GM23338 (cell line): ENCODE data around the gene B3GNT4. TPM values are rescaled to one million over a fixed set of nuclear protein-coding genes. Genes with fewer than 3 reads are reported as not detected.
A peak's percentile ranks its signal among the peaks of the same experiment; 100 is the strongest.

Experiments
- ATAC-seq: fragments of 200-7000 bp; cut with Tn5 transposase; 3 replicates; pipeline ENCODE4 v1.9.1; 2020
- DNase-seq: peaks from one replicate; pipeline ENCODE4 v3.0.0-alpha.2; 2015; ENCODE audit warnings: low spot score
- H2AFZ ChIP-seq: fragments of 200-600 bp; sonication (generic); 2 replicates; pipeline ENCODE4 v1.8.0; 2016; ENCODE audit warnings: antibody characterized with exemption, mild to moderate bottlenecking, moderate library complexity
- H3F3A ChIP-seq: fragments of 200-600 bp; sonication (generic); replicated peaks from 2 replicates; pipeline ENCODE4 v1.8.0; 2017; ENCODE audit warnings: antibody characterized with exemption, mixed run types, low read depth
- H3K27ac ChIP-seq: fragments of 200-600 bp; sonication (generic); 2 replicates; pipeline ENCODE4 v1.6.1; 2016; ENCODE audit warnings: low read depth
- H3K27me3 ChIP-seq: fragments of 200-600 bp; sonication (generic); 2 replicates; pipeline ENCODE4 v1.8.0; 2016; ENCODE audit warnings: mild to moderate bottlenecking, mixed run types, moderate library complexity; ENCODE audit not compliant: insufficient read depth
- H3K36me3 ChIP-seq: fragments of 200-600 bp; sonication (generic); 2 replicates; pipeline ENCODE4 v1.8.0; 2016; ENCODE audit warnings: mild to moderate bottlenecking; ENCODE audit not compliant: insufficient read depth
- H3K4me1 ChIP-seq: fragments of 200-600 bp; sonication (generic); 2 replicates; pipeline ENCODE4 v1.8.0; 2016; ENCODE audit warnings: mild to moderate bottlenecking, moderate library complexity; ENCODE audit not compliant: insufficient read depth
- H3K4me2 ChIP-seq: fragments of 200-600 bp; sonication (generic); 2 replicates; pipeline ENCODE4 v1.7.1; 2017; ENCODE audit warnings: mixed run types
- H3K4me3 ChIP-seq: fragments of 200-600 bp; sonication (generic); 2 replicates; pipeline ENCODE4 v1.6.1; 2016; ENCODE audit warnings: mixed run types
- H3K79me2 ChIP-seq: fragments of 200-600 bp; sonication (generic); replicated peaks from 2 replicates; pipeline ENCODE4 v1.8.0; 2017; ENCODE audit warnings: mild to moderate bottlenecking; ENCODE audit not compliant: insufficient read depth
- H3K9me2 ChIP-seq: fragments of 200-600 bp; sonication (generic); 2 replicates; pipeline ENCODE4 v1.8.0; 2017; ENCODE audit not compliant: insufficient read depth
- H4K20me1 ChIP-seq: fragments of 200-600 bp; sonication (generic); replicated peaks from 2 replicates; pipeline ENCODE4 v1.8.0; 2017; ENCODE audit warnings: mild to moderate bottlenecking; ENCODE audit not compliant: insufficient read depth
- H3K27ac Mint-ChIP-seq: 2 replicates; pipeline ENCODE4 v1.8.0; 2020; ENCODE audit warnings: inconsistent platforms, mild to moderate bottlenecking, moderate library complexity, mixed read lengths
- H3K27me3 Mint-ChIP-seq: 3 replicates; pipeline ENCODE4 v1.8.0; 2022; ENCODE audit warnings: low read depth, mild to moderate bottlenecking, moderate library complexity, mixed read lengths, inconsistent platforms; ENCODE audit not compliant: insufficient read depth, poor library complexity
- H3K36me3 Mint-ChIP-seq: 3 replicates; pipeline ENCODE4 v1.8.0; 2021; ENCODE audit warnings: low read depth, mild to moderate bottlenecking, inconsistent platforms, moderate library complexity, mixed read lengths
- H3K4me1 Mint-ChIP-seq: 3 replicates; pipeline ENCODE4 v1.8.0; 2020; ENCODE audit warnings: mild to moderate bottlenecking, inconsistent platforms, mixed read lengths
- H3K4me3 Mint-ChIP-seq: 3 replicates; pipeline ENCODE4 v1.8.0; 2021; ENCODE audit warnings: moderate library complexity, mild to moderate bottlenecking, inconsistent platforms, mixed read lengths
- H3K9me3 Mint-ChIP-seq: 3 replicates; pipeline ENCODE4 v1.8.0; 2020; ENCODE audit warnings: moderate library complexity, mild to moderate bottlenecking, inconsistent platforms, mixed read lengths
- CREB1 ChIP-seq: fragments of 250-450 bp; sonication (Bioruptor Pico); IDR thresholded peaks from 2 replicates; pipeline ENCODE4 v1.5.0; 2020; ENCODE audit warnings: low read depth, mild to moderate bottlenecking, moderate library complexity
- ETS1 ChIP-seq: IDR thresholded peaks from 2 replicates; pipeline ENCODE4 v1.6.1; 2016; ENCODE audit warnings: antibody characterized with exemption
- POLR2AphosphoS5 ChIP-seq: IDR thresholded peaks from 2 replicates; pipeline ENCODE4 v1.6.1; 2016; ENCODE audit warnings: antibody characterized with exemption, low read depth
- ZNF331 ChIP-seq: fragments of 250-450 bp; sonication (Bioruptor Pico); IDR thresholded peaks from 2 replicates; pipeline ENCODE4 v1.5.0; 2020; ENCODE audit warnings: low read depth, mild to moderate bottlenecking, moderate library complexity
- polyA plus RNA-seq: library from polyadenylated mRNA; unstranded; fragments of >200 nt; fragmentation: Nextera tagmentation; extraction: Ambion mirVana; gene quantifications from 2 replicates; pipeline ENCODE4 v1.2.1, GENCODE V29; 2016
- total RNA-seq: library from RNA; depleted of rRNA; stranded (reverse); fragments of >200 nt; shearing (Covaris generic); gene quantifications from 2 replicates; pipeline ENCODE4 v1.2.3, GENCODE V29; 2014
- TF ChIP-seq, protein P1 (sequence below): IDR thresholded peaks from one replicate; pipeline ENCODE4 v1.6.1; 2018; ENCODE audit warnings: antibody characterized with exemption; ENCODE audit not compliant: unreplicated experiment
- TF ChIP-seq, protein P2 (sequence below), 2 experiments: fragments of 200-600 bp in 1 of 2; sonication (generic) in 1 of 2; conservative IDR thresholded peaks; 2 replicates each; pipeline versions ENCODE4 v1.5.1 to v1.6.1; 2016 to 2017; ENCODE audit warnings: antibody characterized with exemption in 2 of 2, low read depth in 2 of 2, mild to moderate bottlenecking in 2 of 2, moderate library complexity in 1 of 2

B3GNT4 gene
- total and polyA plus RNA-seq, 2 experiments from 2014 or later: 0.80 to 1.8 TPM

DNA sequence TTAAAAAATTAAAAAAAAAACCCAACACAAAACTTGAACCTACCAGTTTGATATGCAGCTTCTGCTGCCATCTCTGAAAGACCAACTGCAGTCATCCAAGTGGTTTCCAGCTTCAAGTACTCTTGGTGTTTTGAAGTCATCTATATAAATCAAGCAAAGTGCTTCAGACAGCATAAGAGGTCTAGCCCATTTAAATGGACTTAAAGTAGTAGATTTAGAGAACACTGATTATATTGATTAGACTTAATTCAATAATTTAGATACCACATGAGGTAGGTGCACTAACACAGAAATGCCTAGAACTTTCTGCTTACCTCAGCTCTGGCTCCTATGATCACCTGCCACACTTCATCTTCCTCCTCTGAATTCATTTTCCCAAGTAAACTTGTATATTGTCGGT lies 12.9 kb downstream of the B3GNT4 start (continued):
- TF ChIP-seq CREB1: no peak
- TF ChIP-seq, protein P1, sequence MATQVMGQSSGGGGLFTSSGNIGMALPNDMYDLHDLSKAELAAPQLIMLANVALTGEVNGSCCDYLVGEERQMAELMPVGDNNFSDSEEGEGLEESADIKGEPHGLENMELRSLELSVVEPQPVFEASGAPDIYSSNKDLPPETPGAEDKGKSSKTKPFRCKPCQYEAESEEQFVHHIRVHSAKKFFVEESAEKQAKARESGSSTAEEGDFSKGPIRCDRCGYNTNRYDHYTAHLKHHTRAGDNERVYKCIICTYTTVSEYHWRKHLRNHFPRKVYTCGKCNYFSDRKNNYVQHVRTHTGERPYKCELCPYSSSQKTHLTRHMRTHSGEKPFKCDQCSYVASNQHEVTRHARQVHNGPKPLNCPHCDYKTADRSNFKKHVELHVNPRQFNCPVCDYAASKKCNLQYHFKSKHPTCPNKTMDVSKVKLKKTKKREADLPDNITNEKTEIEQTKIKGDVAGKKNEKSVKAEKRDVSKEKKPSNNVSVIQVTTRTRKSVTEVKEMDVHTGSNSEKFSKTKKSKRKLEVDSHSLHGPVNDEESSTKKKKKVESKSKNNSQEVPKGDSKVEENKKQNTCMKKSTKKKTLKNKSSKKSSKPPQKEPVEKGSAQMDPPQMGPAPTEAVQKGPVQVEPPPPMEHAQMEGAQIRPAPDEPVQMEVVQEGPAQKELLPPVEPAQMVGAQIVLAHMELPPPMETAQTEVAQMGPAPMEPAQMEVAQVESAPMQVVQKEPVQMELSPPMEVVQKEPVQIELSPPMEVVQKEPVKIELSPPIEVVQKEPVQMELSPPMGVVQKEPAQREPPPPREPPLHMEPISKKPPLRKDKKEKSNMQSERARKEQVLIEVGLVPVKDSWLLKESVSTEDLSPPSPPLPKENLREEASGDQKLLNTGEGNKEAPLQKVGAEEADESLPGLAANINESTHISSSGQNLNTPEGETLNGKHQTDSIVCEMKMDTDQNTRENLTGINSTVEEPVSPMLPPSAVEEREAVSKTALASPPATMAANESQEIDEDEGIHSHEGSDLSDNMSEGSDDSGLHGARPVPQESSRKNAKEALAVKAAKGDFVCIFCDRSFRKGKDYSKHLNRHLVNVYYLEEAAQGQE: no peak
- no peak for TF ChIP-seq ZNF331 (CRISPR knock-in tag)
- no peak for TF ChIP-seq ETS1

DNA sequence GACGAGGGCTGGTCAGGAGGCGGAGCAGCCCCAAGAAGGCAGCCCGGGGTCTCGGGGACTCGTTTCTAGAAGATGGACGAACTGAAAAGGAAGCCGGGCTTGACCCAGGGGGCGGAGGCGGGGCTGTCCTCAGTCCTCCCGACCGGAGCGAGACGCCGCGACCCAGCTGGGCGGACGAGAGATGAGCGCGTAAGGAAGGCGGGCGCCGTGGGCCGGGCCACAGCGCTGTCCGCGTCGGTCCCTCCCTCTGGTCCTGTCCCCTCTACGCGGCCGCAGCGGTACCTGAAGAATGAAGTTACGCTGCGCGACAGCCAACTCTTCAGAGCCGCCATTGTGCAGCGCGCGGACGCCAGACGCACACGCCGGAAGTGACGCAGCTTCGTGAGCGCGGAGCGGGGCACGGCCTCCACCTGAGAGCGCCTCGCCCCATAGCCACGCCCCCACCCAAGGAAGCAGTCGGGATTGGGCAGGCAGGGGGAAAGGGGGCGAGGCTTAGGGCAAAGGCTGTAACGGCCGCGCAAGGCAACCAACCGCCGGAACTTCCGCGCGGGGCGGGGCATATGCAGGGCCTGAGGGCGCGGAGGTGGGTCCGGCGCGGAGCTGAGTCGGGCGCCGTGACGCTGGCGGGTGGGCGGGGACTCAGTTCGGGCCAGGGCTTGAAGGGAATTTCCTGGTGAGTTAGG lies 22.3 kb downstream of the B3GNT4 start, which contains the start of gene DIABLO:
DIABLO (minus strand) TSS at position 370 of the 683 bp plus-strand sequence; CDS start at position 332, 38 bp downstream.
- H3K4me2 ChIP-seq: peak within 1 kb of the TSS; percentile 91

More for the DNA sequence above, 22.3 kb downstream of the B3GNT4 start, which contains the start of gene DIABLO:
- peaks cover 17% of the 10 kb centered on the region for H3K4me1 ChIP-seq
- Mint-ChIP-seq H3K27ac (peak within 1 kb of the TSS; percentile 92), H3K4me3 (peak within 1 kb of the TSS; percentile 92), H3K27me3 (peaks cover 8% of the 10 kb centered on the region), H3K9me3 (no peaks in the 10 kb centered on the region), H3K36me3 (peaks cover 35% of the 10 kb centered on the region), H3K4me1 (peaks cover 26% of the 10 kb centered on the region)
- peak within 1 kb of the TSS; percentile 78 for H2AFZ ChIP-seq
- no peaks in the 10 kb centered on the region for H3K27me3 ChIP-seq
- H3K9me2 ChIP-seq: no peaks in the 10 kb centered on the region
- H3F3A ChIP-seq: peaks cover 15% of the 10 kb centered on the region
- peaks cover 14% of the 10 kb centered on the region for H3K36me3 ChIP-seq
- peak within 1 kb of the TSS; percentile 99 for H3K4me3 ChIP-seq
- TF ChIP-seq CREB1 (peak; percentile 95), POLR2AphosphoS5 (peak; percentile 87), ETS1 (0 out of 2 replicates have a peak, but pooled peaks have one; percentile 65)
- TF ChIP-seq, protein P2, sequence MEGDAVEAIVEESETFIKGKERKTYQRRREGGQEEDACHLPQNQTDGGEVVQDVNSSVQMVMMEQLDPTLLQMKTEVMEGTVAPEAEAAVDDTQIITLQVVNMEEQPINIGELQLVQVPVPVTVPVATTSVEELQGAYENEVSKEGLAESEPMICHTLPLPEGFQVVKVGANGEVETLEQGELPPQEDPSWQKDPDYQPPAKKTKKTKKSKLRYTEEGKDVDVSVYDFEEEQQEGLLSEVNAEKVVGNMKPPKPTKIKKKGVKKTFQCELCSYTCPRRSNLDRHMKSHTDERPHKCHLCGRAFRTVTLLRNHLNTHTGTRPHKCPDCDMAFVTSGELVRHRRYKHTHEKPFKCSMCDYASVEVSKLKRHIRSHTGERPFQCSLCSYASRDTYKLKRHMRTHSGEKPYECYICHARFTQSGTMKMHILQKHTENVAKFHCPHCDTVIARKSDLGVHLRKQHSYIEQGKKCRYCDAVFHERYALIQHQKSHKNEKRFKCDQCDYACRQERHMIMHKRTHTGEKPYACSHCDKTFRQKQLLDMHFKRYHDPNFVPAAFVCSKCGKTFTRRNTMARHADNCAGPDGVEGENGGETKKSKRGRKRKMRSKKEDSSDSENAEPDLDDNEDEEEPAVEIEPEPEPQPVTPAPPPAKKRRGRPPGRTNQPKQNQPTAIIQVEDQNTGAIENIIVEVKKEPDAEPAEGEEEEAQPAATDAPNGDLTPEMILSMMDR (conservative IDR thresholded peaks at IDR 0.05; ENCODE audit: low read depth in 2 of 2): no peak
- peaks cover 43% of the 10 kb centered on the region for H3K79me2 ChIP-seq
- DNase-seq (peak; percentile 99), ATAC-seq (peak; percentile 88)
- peaks cover 11% of the 10 kb centered on the region; the same call in 1 of the 2 replicates for H4K20me1 ChIP-seq
- H3K27ac ChIP-seq: peak within 1 kb of the TSS; percentile 95
